GM10847 (cell line): ENCODE data around the gene CBR4.

ENCODE experiments used
- POLR2A ChIP-seq: IDR thresholded peaks from 2 replicates; pipeline ENCODE4 v1.6.1; 2011; ENCODE audit not compliant: insufficient read length; ENCODE audit errors: extremely low read depth

The CBR4 gene

GRCh38 chr4:169013396-169013795 lies 3.3 kb upstream of the CBR4 start:
- TF ChIP-seq POLR2A: no peak

- TF ChIP-seq POLR2A: no peak
Measured at GRCh38 chr4:169012049-169012448, 2.0 kb upstream of the CBR4 start.

GRCh38 chr4:169009286-169010124 lies 550 bp downstream of the CBR4 start:
- TF ChIP-seq POLR2A: no peak

GRCh38 chr4:169005453-169006099 lies 4.5 kb downstream of the CBR4 start:
- TF ChIP-seq POLR2A: no peak

DNA sequence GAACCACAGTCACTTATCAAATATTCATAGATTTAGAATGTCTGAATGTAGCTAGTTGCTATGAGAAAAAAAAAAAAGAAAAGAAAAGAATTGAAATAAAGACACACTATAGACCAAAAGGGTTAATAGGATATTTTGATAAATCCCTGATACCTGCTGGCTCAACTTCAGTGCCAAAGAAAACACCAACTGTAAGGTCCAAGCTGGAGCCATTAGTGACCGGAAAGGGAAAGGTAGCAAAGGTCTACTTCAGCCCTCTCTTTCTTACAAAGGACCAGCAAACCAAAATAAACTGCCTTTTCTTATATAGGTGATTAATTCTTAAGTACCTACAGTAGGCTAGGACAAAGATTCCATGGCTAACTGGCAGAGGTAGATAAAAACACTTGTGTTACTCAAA lies 9.7 kb downstream of the CBR4 start:
- no peak for TF ChIP-seq POLR2A

DNA sequence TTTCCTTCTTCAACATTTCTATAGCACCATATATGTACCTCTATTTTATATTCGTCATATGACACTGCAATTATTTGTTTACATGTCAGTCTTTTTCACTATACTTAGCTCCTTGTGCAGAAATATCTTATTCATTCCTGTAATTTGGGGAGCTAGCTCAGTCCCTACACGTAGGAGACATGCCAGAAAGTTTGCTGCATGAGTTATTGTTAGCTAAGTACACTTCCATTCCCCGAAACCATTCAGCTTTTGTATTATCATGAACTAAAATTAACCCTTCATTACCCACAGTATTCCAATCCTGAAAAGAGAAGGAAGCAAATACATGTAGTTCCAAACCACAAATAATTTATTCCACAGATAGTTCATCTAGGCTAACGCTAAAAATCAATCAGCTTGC lies 10.2 kb downstream of the CBR4 start:
- TF ChIP-seq POLR2A: no peak

DNA sequence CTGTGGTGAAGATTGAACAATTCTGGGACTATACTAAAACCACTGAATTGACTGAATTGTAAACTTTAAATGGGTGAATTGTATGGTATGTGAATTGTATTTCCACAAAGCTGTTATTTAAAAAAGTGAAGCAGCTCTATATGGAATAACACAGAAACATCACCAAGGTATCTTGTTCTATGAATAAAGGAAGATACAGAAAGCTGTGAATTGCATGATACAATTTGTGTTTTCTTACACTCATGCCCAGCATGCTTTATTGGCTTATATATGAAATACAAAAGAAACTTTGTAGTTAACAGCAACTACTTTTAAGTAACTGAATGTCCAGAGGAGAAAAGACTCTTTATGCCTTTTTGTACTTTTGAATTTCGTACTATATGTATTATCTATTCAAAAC lies 11.5 kb downstream of the CBR4 start:
- no peak for TF ChIP-seq POLR2A

- TF ChIP-seq POLR2A: no peak
Measured at GRCh38 chr4:168995537-168996295, 14.3 kb downstream of the CBR4 start.

DNA sequence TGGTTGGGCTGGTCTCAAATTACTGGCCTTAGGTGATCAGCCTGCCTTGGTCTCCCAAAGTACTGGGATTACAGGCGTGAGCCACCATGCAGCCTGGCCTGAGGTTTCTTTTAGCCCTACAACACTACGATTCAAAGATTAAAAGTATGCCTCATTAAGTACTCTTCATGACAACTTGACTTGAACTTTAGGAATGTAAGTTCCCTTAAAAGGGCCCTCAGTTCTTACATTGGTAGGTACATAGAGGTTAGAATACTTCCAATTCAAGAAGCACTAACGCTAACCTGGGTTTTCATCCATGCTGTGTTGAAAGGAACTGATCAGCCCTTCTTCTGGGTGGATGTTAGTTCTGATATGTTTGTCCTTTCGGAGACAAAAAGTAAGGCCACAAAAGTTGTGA lies 15.1 kb downstream of the CBR4 start:
- TF ChIP-seq POLR2A: no peak

- no peak for TF ChIP-seq POLR2A
Measured at GRCh38 chr4:168993714-168994510, 16.1 kb downstream of the CBR4 start.

GRCh38 chr4:168981942-168982341 lies 28.1 kb downstream of the CBR4 start:
- TF ChIP-seq POLR2A: no peak

- no peak for TF ChIP-seq POLR2A
Measured at GRCh38 chr4:168981460-168981859, 28.6 kb downstream of the CBR4 start.

- TF ChIP-seq POLR2A: no peak
Measured at GRCh38 chr4:168979338-168979737, 30.7 kb downstream of the CBR4 start.

GRCh38 chr4:168978001-168978700 lies 31.9 kb downstream of the CBR4 start:
- no peak for TF ChIP-seq POLR2A
